H9 (cell line): Measurements from ENCODE around the gene FAM151A. TPM values are rescaled to one million over a fixed set of nuclear protein-coding genes. Genes with fewer than 3 reads are reported as not detected.

ENCODE experiments used
- DNase-seq: peaks from one replicate; pipeline ENCODE4 v3.0.0-alpha.2; 2017
- H2AFZ ChIP-seq: one replicate; pipeline ENCODE4 v1.6.1; 2013; ENCODE audit warnings: mild to moderate bottlenecking, low read length, control low read depth, moderate library complexity
- H2AK5ac ChIP-seq: 2 replicates; pipeline ENCODE4 v1.6.1; 2013; ENCODE audit warnings: low read length, control low read depth, mixed read lengths; ENCODE audit not compliant: insufficient read length
- H2BK120ac ChIP-seq: one replicate; pipeline ENCODE4 v1.6.1; 2013; ENCODE audit warnings: low read depth, mild to moderate bottlenecking, low read length, control low read depth, inconsistent platforms; ENCODE audit not compliant: poor library complexity, severe bottlenecking
- H2BK12ac ChIP-seq: 2 replicates; pipeline ENCODE4 v1.6.1; 2013; ENCODE audit warnings: low read length, control low read depth, mixed read lengths, low read depth; ENCODE audit not compliant: insufficient read length
- H2BK15ac ChIP-seq: 2 replicates; pipeline ENCODE4 v1.6.1; 2013; ENCODE audit warnings: low read depth, low read length, control low read depth
- H2BK20ac ChIP-seq: one replicate; pipeline ENCODE4 v1.6.1; 2013; ENCODE audit warnings: low read depth, mild to moderate bottlenecking, low read length, control low read depth, inconsistent platforms; ENCODE audit not compliant: poor library complexity, severe bottlenecking
- H2BK5ac ChIP-seq: 2 replicates; pipeline ENCODE4 v1.6.1; 2013; ENCODE audit warnings: low read length, control low read depth, mixed read lengths; ENCODE audit not compliant: insufficient read length
- H3K14ac ChIP-seq: 2 replicates; pipeline ENCODE4 v1.6.1; 2013; ENCODE audit warnings: low read length, control low read depth; ENCODE audit not compliant: insufficient read depth
- H3K18ac ChIP-seq: 2 replicates; pipeline ENCODE4 v1.6.1; 2013; ENCODE audit warnings: low read depth, mild to moderate bottlenecking, mixed read lengths, low read length, control low read depth; ENCODE audit not compliant: insufficient read length
- H3K23ac ChIP-seq: 2 replicates; pipeline ENCODE4 v1.6.1; 2013; ENCODE audit warnings: low read length, control low read depth, mixed read lengths, low read depth; ENCODE audit not compliant: insufficient read length
- H3K23me2 ChIP-seq: 2 replicates; pipeline ENCODE4 v1.6.1; 2013; ENCODE audit warnings: low read depth, mild to moderate bottlenecking, mixed read lengths, low read length, control low read depth; ENCODE audit not compliant: insufficient read length, poor library complexity, severe bottlenecking
- H3K27ac ChIP-seq: 2 replicates; pipeline ENCODE4 v1.5.1; 2013; ENCODE audit warnings: low read length, control low read depth, mixed read lengths, low read depth; ENCODE audit not compliant: insufficient read length
- H3K27me3 ChIP-seq: 2 replicates; pipeline ENCODE4 v1.6.1; 2013; ENCODE audit warnings: low read length, control low read depth, inconsistent platforms; ENCODE audit not compliant: insufficient read depth
- H3K4ac ChIP-seq: 2 replicates; pipeline ENCODE4 v1.6.1; 2013; ENCODE audit warnings: low read depth, mild to moderate bottlenecking, control low read depth, inconsistent platforms, low read length, moderate library complexity
- H3K4me1 ChIP-seq: 2 replicates; pipeline ENCODE4 v1.6.1; 2013; ENCODE audit warnings: low read length, control low read depth, inconsistent platforms; ENCODE audit not compliant: insufficient read depth
- H3K4me2 ChIP-seq: 2 replicates; pipeline ENCODE4 v1.6.1; 2013; ENCODE audit warnings: low read length, control low read depth, mixed read lengths; ENCODE audit not compliant: insufficient read length, insufficient read depth
- H3K56ac ChIP-seq: 2 replicates; pipeline ENCODE4 v1.6.1; 2013; ENCODE audit warnings: low read depth, mild to moderate bottlenecking, mixed read lengths, low read length, control low read depth; ENCODE audit not compliant: insufficient read length
- H3K79me1 ChIP-seq: 2 replicates; pipeline ENCODE4 v1.6.1; 2013; ENCODE audit warnings: low read depth, mild to moderate bottlenecking, moderate library complexity, low read length, control low read depth, inconsistent platforms; ENCODE audit not compliant: insufficient read depth, poor library complexity, severe bottlenecking
- H3K79me2 ChIP-seq: 2 replicates; pipeline ENCODE4 v1.6.1; 2013; ENCODE audit warnings: low read length, control low read depth, inconsistent platforms; ENCODE audit not compliant: insufficient read depth
- H3K9ac ChIP-seq: 2 replicates; pipeline ENCODE4 v1.6.1; 2013; ENCODE audit warnings: low read length, control low read depth, mixed read lengths; ENCODE audit not compliant: insufficient read length; ENCODE audit errors: extremely low read depth
- H3K9me3 ChIP-seq: one replicate; pipeline ENCODE4 v1.6.1; 2013; ENCODE audit warnings: low read depth, low read length, inconsistent platforms; ENCODE audit not compliant: control insufficient read depth
- H3T11ph ChIP-seq: one replicate; pipeline ENCODE4 v1.6.1; 2013; ENCODE audit warnings: mild to moderate bottlenecking, low read length, control low read depth, inconsistent platforms
- H4K20me1 ChIP-seq: one replicate; pipeline ENCODE4 v1.6.1; 2013; ENCODE audit not compliant: control insufficient read depth, insufficient read length, insufficient read depth
- H4K5ac ChIP-seq: 2 replicates; pipeline ENCODE4 v1.6.1; 2013; ENCODE audit warnings: low read depth, mild to moderate bottlenecking, mixed read lengths, low read length, control low read depth; ENCODE audit not compliant: insufficient read length
- H4K8ac ChIP-seq: replicated peaks from 2 replicates; pipeline ENCODE4 v1.6.1; 2013; ENCODE audit warnings: low read length, control low read depth, mixed read lengths, low read depth; ENCODE audit not compliant: insufficient read length
- H4K91ac ChIP-seq: 2 replicates; pipeline ENCODE4 v1.6.1; 2013; ENCODE audit warnings: low read depth, mild to moderate bottlenecking, moderate library complexity, mixed read lengths, low read length, control low read depth; ENCODE audit not compliant: insufficient read length
- H3K27ac Mint-ChIP-seq, 3 experiments: 2 replicates in 2 of 3; 3 replicates in 1 of 3; pipeline ENCODE4 v1.8.0; 2020 to 2021; ENCODE audit warnings: mixed read lengths in 3 of 3, mild to moderate bottlenecking in 1 of 3, moderate library complexity in 1 of 3
- H3K27me3 Mint-ChIP-seq: 2 replicates; pipeline ENCODE4 v1.8.0; 2021; ENCODE audit warnings: low read depth, mild to moderate bottlenecking, moderate library complexity, mixed read lengths
- H3K36me3 Mint-ChIP-seq, 3 experiments: 2 replicates in 2 of 3; 3 replicates in 1 of 3; pipeline ENCODE4 v1.8.0; 2020 to 2021; ENCODE audit warnings: low read depth in 3 of 3, mixed read lengths in 3 of 3; ENCODE audit not compliant: insufficient read depth in 1 of 3
- H3K4me1 Mint-ChIP-seq, 2 experiments: 2 replicates each; pipeline ENCODE4 v1.8.0; 2020; ENCODE audit warnings: mixed read lengths in 2 of 2
- H3K4me3 Mint-ChIP-seq, 2 experiments: 2 replicates in 1 of 2; 3 replicates in 1 of 2; pipeline ENCODE4 v1.8.0; 2020 to 2021; ENCODE audit warnings: mild to moderate bottlenecking in 2 of 2, mixed read lengths in 2 of 2, moderate library complexity in 1 of 2
- H3K9me3 Mint-ChIP-seq, 2 experiments: 2 replicates in 1 of 2; 3 replicates in 1 of 2; pipeline ENCODE4 v1.8.0; 2020; ENCODE audit warnings: mild to moderate bottlenecking in 2 of 2, mixed read lengths in 2 of 2, moderate library complexity in 1 of 2
- WGBS: extraction: QIAGEN DNeasy Blood & Tissue Kit; methylation state at CpG from one replicate; pipeline ENCODE4 v1.1.7; 2013; ENCODE audit warnings: missing lambda C conversion rate, low lambda C conversion rate, mixed read lengths; ENCODE audit not compliant: insufficient read length; ENCODE audit errors: extremely low coverage; 5-methylcytosine and 5-hydroxymethylcytosine counted together
- total RNA-seq: library from RNA; stranded (reverse); gene quantifications from 2 replicates; pipeline ENCODE4 v1.2.1, GENCODE V29; 2021
- TF ChIP-seq, protein P1 (sequence below): fragments of 200-600 bp; sonication (generic); conservative IDR thresholded peaks from 3 replicates; pipeline ENCODE4 v1.8.0; 2021; ENCODE audit warnings: antibody characterized with exemption, mild to moderate bottlenecking

FAM151A gene
- total RNA-seq, 1 experiment from 2014 or later, result not detected

DNA sequence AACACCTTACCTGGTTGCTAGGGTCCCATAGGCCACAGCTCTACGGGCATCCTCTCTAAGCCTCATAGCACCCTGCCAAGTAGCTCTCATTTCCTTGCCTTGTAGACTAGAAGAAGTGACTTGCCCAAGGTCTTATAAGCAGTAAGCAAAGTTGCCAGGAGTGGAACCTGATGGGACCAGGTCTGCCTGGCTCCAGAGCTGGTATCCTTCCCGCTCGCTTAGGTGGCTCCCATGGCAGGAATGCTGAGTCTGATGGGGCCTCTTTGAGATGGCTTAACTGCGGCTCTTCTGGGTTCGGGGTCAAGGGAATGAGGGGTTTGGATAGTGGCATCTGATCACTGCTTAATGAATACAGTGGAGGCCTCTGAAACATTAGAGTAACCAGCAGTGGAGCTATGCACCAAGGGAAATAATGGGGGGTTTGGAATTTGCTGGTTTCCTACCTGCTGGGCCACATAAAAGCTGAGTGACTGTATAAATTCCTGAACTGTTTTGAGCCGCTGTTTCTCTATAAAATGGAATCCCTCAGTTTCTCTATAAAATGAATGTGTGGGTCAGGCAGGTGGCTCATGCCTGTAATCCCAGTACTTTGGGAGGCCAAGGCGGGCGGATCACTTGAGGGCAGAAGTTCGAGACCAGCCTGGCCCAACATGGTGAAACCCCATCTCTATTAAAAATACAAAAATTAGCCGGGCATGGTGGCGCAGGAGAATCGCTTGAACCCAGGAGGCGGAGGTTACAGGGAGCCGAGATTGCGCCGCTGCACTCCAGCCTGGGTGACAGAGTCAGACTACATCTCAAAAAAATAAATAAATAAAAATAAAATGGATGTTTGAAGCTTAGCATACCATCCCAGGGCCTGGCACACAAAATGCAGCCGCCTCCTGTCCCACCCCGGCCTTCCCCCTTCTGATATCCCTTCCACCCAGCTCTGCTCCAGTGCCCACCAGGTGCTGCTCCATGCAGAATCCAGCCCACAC lies 12.4 kb downstream of the FAM151A start:
- no peaks in the 10 kb centered on the region for H3K79me2 ChIP-seq
- H2BK120ac ChIP-seq, result no peak overlapping the region
- no peak overlapping the region for H3K4me3 Mint-ChIP-seq
- no peaks in the 10 kb centered on the region for H3K79me1 ChIP-seq
- H3K27ac ChIP-seq, result no peak overlapping the region
- H3K4me1 Mint-ChIP-seq, result peaks cover 26 to 43% of the 10 kb centered on the region in 2 experiments
- peak overlapping the region; percentile 5 for H3K4ac ChIP-seq
- H3K36me3 Mint-ChIP-seq, result no peaks in the 10 kb centered on the region; a peak in 1 of 7 replicates
- H3K23ac ChIP-seq, result no peak overlapping the region
- no peak overlapping the region for H4K8ac ChIP-seq
- no peak overlapping the region; the same call in 1 of the 2 replicates for H2BK15ac ChIP-seq
- no peaks in the 10 kb centered on the region for H4K20me1 ChIP-seq
- no peaks in the 10 kb centered on the region; a peak in 1 of 5 replicates for H3K9me3 Mint-ChIP-seq
- H2BK20ac ChIP-seq, result no peak overlapping the region
- H3K9ac ChIP-seq, result no peak overlapping the region
- H2AFZ ChIP-seq, result no peak overlapping the region
- no peak overlapping the region for H3T11ph ChIP-seq
- no peak overlapping the region for H2BK5ac ChIP-seq
- no peaks in the 10 kb centered on the region for H3K9me3 ChIP-seq
- H3K4me1 ChIP-seq, result no peaks in the 10 kb centered on the region; the same call in 1 of the 2 replicates
- TF ChIP-seq, protein P1, sequence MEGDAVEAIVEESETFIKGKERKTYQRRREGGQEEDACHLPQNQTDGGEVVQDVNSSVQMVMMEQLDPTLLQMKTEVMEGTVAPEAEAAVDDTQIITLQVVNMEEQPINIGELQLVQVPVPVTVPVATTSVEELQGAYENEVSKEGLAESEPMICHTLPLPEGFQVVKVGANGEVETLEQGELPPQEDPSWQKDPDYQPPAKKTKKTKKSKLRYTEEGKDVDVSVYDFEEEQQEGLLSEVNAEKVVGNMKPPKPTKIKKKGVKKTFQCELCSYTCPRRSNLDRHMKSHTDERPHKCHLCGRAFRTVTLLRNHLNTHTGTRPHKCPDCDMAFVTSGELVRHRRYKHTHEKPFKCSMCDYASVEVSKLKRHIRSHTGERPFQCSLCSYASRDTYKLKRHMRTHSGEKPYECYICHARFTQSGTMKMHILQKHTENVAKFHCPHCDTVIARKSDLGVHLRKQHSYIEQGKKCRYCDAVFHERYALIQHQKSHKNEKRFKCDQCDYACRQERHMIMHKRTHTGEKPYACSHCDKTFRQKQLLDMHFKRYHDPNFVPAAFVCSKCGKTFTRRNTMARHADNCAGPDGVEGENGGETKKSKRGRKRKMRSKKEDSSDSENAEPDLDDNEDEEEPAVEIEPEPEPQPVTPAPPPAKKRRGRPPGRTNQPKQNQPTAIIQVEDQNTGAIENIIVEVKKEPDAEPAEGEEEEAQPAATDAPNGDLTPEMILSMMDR, result no peak
- DNase-seq, result no peak
- H3K27me3 ChIP-seq, result no peaks in the 10 kb centered on the region
- H2AK5ac ChIP-seq, result peak overlapping the region; percentile 6
- no CpG with 5 or more reads among the region's 18 CpGs for WGBS
- no peak overlapping the region for H3K4me2 ChIP-seq
- peak overlapping the region; percentile 80; the same call in 1 of the 2 replicates for H3K14ac ChIP-seq
- no peak overlapping the region for H3K56ac ChIP-seq
- peak overlapping the region; percentile 89 to 94 (median 91) for H3K27ac Mint-ChIP-seq
- peaks cover 2% of the 10 kb centered on the region; the same call in 1 of the 2 replicates for H3K27me3 Mint-ChIP-seq
- H3K18ac ChIP-seq, result peak overlapping the region; percentile 80
- H4K91ac ChIP-seq, result no peak overlapping the region
- H3K23me2 ChIP-seq, result no peaks in the 10 kb centered on the region
- H2BK12ac ChIP-seq, result peak overlapping the region; percentile 63
- H4K5ac ChIP-seq, result no peak overlapping the region
